A172 (cell line): ENCODE data around the gene DNAJC15. TPM values are rescaled to one million over a fixed set of nuclear protein-coding genes. Genes with fewer than 3 reads are reported as not detected.

ENCODE experiments used
- DNase-seq: peaks from one replicate; pipeline ENCODE4 v3.0.0-alpha.2; 2015; ENCODE audit warnings: low spot score
- total RNA-seq: library from RNA; depleted of rRNA; stranded (reverse); fragments of >200 nt; shearing (Covaris generic); gene quantifications from 2 replicates; pipeline ENCODE4 v1.2.3, GENCODE V29; 2014

Gene DNAJC15
- total RNA-seq, 1 experiment from 2014 or later: 3.4 TPM

- DNase-seq: no peak
These were observed 60.4 kb downstream of the DNAJC15 start for GRCh38 chr13:43083750-43084149.

DNA sequence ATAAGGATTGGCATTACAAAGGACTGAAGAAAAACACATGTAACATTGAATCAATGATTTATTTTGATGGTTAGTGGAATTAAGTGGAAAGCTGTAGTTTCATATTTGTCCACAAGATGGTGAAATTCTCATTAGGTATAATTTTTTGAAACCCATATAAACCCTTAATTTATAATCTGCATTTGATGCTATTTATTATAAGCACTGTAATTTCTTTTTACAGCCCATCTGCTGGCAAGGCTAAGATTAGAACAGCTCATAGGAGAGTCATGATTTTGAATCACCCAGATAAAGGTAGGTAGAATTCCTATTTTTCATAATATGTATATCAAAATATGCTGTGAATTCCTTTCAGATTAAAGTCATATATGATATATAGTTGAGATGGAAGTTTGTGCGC, 62.2 kb downstream of the DNAJC15 start:
- DNase-seq: peak; percentile 22

DNA sequence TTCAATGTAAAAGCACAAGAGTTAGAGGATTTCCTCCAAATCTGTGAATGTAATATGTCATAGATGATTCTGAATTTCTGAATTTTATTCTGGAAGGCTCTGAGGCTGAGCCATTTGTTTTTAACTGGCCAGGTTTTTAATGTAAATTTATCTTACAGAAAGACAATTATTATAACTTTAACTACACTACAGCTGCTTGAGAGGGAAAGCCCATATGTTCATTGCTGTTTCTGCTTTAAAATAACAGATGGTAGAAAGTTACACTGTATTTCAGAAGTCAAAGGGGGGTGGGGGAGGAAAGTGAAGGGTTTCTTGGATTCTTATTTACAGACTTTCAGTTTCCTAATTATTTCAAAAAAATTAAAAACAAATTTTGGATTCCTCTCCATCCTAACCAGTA, 62.8 kb downstream of the DNAJC15 start:
- no peak for DNase-seq

GRCh38 chr13:43088093-43088511, 64.7 kb downstream of the DNAJC15 start:
- no peak for DNase-seq

- no peak for DNase-seq
These were observed 66.6 kb downstream of the DNAJC15 start for GRCh38 chr13:43089912-43090498.

GRCh38 chr13:43094901-43095300, 71.5 kb downstream of the DNAJC15 start:
- no peak for DNase-seq

GRCh38 chr13:43095771-43096719, 72.7 kb downstream of the DNAJC15 start:
- no peak for DNase-seq

DNA sequence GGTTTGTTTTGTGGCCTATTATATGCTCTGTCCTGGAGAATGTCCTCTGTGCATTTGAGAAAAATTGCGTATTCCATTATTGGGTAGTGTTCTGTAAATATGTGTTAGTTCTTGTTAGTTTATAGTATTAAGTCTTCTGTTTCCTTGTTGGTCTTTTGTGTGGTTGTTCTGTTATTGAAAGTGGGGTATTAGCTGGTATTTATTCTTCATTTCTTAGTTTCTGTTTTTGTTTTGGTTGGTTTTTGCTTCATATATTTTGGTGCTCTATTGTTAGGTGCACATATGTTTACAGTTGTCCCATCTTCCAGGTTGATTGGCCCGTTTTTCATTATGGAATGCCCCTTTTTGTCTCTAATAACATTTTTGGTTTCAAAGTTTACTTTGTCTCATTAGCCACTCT, 77.3 kb downstream of the DNAJC15 start:
- no peak for DNase-seq

- DNase-seq: no peak
These were observed 78.9 kb downstream of the DNAJC15 start for GRCh38 chr13:43102304-43102703.

DNA sequence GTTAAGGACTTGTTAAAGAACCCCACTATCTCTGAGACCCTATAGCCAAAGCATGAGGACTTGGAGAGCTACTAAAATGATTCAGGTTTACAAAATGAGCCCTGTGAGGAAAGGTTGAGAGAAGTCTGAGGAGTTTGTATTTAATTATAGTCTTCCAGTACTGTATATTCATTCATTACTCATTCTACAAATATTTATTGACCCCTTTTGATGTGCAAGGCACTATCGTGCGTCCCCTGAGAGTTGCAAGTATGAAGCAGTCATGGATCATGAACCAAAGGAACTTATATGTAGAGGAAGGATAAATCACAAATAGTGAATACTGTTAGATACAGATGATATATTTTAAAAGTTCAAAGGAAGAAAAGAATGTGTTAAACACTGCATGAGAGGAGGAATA, 84.4 kb downstream of the DNAJC15 start:
- DNase-seq: no peak

GRCh38 chr13:43110036-43110435, 86.7 kb downstream of the DNAJC15 start:
- DNase-seq: no peak

- DNase-seq: no peak
These were observed 87.3 kb downstream of the DNAJC15 start for GRCh38 chr13:43110658-43111057.

- DNase-seq: no peak
These were observed 88.4 kb downstream of the DNAJC15 start for GRCh38 chr13:43111559-43112400.

DNA sequence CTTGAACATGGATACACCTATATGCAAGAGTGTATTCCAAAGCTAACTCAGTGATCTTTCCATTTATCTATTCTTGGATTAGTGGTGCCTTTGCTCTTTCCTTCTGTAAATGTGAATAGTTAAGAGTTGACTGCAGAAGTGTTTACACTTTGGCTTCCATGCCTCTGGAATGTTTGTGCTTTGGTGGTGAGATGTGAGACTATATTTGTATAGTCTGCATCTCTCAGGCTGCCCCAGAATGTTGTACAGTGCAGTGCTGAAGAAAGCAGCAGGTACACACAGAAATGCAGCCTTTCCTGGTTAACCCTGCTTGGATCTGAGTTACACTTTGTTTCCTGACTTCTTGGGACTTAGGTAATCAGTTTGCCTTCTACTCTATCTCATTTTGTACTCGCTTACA, 90.2 kb downstream of the DNAJC15 start:
- DNase-seq: no peak

DNA sequence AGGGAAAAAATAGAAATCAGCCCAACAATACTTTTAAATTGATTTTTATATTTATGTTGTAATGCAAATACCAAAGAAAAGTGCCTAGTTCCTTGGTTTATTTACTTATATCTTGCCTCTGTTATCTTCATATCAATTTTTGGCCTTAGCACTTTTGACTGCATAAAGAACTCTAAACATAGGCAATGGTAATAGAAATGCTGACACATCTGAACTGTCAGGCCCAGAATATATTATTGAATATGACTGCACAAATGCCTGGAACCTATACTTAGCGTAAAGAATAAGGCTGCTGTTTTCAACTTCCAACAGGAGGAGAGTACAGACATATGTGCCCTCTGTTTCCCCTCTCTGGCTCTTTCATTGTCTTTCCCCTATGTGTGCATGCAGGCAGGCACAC, 91.1 kb downstream of the DNAJC15 start:
- no peak for DNase-seq

DNA sequence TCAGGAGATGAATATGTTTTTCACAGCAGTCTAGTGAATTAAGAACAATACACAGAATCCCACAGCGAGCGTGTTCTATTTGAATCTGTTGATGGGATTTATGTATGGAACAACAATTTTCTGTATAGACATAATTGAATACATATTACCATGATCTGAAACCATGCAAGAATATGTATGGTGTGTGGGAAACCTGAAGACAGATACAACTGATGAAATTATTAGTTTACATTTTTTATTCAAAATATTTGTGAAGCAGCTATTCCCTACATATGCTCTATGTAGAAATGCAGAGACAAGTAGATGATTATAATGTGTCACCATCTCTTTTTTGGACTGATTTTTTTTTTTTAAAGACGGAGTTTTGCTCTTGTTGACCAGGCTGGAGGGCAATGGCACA, 91.8 kb downstream of the DNAJC15 start:
- DNase-seq: no peak

- DNase-seq: no peak
These were observed 92.9 kb downstream of the DNAJC15 start for GRCh38 chr13:43116242-43116641.

DNA sequence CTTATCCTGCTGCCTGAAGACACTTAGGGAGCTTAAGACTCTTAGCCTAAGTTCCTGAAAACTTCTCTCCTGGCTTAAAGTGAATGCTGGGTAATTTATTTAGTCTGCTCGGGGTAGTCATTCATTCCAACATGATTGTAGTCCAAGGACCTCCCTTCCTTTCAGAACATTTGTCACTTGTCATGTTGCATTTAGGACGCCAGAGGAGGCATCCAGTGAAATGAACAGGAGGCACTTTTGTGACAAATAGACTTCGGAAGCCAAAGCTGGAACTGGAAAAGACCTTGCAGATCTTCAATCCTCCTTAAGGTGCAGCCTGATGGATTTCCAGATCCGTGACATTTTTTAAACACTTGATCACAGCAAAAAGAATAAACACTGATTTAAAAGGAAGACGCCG, 95.1 kb downstream of the DNAJC15 start:
- no peak for DNase-seq

GRCh38 chr13:43119206-43119605, 95.8 kb downstream of the DNAJC15 start:
- no peak for DNase-seq

DNA sequence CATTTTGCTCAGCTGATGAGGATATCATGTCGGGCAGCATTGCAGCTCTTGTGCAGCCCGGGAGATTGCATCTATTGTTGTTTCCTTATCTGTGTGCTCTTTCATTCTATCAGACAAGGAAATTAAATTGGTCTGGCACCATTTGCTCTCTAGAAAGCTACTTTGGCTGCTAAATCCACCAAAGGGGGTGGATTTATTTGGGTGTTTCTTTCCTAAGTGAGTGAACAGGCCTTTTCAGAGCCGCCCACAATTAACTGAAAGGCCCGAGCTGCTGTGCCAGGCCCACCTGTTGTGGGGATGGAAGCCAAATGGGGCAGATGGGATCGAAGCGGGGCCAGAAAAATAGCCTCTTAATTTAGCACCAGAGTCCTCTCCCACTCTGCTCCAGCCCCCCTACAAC, 99.4 kb downstream of the DNAJC15 start:
- no peak for DNase-seq

- no peak for DNase-seq
These were observed 100.5 kb downstream of the DNAJC15 start for GRCh38 chr13:43123856-43124255.

DNA sequence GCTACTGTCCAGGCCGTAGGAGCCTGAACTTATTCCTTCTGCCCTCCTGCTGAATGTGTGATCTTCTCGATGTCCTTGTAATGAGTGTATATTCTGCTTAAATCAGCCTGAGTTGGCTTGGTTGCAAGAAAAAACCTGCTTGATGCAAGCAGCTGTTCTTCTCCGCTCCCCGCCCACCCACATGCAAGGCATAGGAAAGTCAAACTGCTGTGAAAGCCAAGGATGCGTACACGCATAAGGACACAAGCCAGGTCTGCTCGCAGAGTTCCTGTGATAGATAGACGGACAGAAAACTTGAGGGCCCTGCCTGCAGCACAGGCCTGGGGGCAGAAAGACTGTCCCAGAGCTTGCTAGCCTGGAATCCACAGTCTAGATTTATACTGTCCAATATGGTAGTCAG, 101.1 kb downstream of the DNAJC15 start:
- no peak for DNase-seq
